Measurements from ENCODE around the gene HMGN1. TPM values are rescaled to one million over a fixed set of nuclear protein-coding genes. Genes with fewer than 3 reads are reported as not detected.

The HMGN1 gene
- total RNA-seq, 1 experiment from 2014 or later: 293 TPM

GRCh38 chr21:39334611-39335010 lies 14.3 kb downstream of the HMGN1 start:
- ChIA-PET POLR2A (no interaction called here), CTCF (no interaction called here)
- in situ Hi-C loops (cut with HindIII; ENCODE audit: low pct_unique_long_range_greater_than_20kb, low sequenced_read_pairs): no loop called here
- Histone ChIP-seq H3K4me1 (ENCODE audit: control insufficient read depth, insufficient read depth, low read length) (no peaks in the 10 kb centered on the region), H3K9me3 (ENCODE audit: control insufficient read depth, insufficient read depth, low read depth, low read length) (no peaks in the 10 kb centered on the region), H3K27ac (ENCODE audit: low read length) (no peak overlapping the region), H3K36me3 (ENCODE audit: control insufficient read depth, insufficient read depth, low read length) (no peaks in the 10 kb centered on the region), H3K4me3 (ENCODE audit: low read depth in 2 of 2, low read length in 2 of 2) (no peak overlapping the region), H3K27me3 (ENCODE audit: control insufficient read depth, insufficient read depth, low read length) (no peaks in the 10 kb centered on the region)
- intact Hi-C loops (cut with micrococcal nuclease; ENCODE audit: unreplicated experiment): no loop called here
- BruUV-seq (replicated peaks): no TSS peak
- DNase-seq (ENCODE audit: low read depth, low spot score): no peak
- ATAC-seq: no peak
- TF ChIP-seq REST (IDR thresholded peaks at IDR 0.05; ENCODE audit: insufficient read depth in 1 of 2, low read depth in 2 of 2, low read length in 1 of 2): no peak
- TF ChIP-seq, protein P1, sequence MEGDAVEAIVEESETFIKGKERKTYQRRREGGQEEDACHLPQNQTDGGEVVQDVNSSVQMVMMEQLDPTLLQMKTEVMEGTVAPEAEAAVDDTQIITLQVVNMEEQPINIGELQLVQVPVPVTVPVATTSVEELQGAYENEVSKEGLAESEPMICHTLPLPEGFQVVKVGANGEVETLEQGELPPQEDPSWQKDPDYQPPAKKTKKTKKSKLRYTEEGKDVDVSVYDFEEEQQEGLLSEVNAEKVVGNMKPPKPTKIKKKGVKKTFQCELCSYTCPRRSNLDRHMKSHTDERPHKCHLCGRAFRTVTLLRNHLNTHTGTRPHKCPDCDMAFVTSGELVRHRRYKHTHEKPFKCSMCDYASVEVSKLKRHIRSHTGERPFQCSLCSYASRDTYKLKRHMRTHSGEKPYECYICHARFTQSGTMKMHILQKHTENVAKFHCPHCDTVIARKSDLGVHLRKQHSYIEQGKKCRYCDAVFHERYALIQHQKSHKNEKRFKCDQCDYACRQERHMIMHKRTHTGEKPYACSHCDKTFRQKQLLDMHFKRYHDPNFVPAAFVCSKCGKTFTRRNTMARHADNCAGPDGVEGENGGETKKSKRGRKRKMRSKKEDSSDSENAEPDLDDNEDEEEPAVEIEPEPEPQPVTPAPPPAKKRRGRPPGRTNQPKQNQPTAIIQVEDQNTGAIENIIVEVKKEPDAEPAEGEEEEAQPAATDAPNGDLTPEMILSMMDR (IDR thresholded peaks at IDR 0.05): no peak
- no peak for TF ChIP-seq SIN3A (IDR thresholded peaks at IDR 0.05; ENCODE audit: borderline replicate concordance, insufficient read depth, low read depth, low read length)
- no peak for TF ChIP-seq TCF7L2 (IDR thresholded peaks at IDR 0.05; ENCODE audit: low read depth, low read length)
- TF ChIP-seq POLR2AphosphoS5 (IDR thresholded peaks at IDR 0.05; ENCODE audit: low read depth, low read length): no peak

DNA sequence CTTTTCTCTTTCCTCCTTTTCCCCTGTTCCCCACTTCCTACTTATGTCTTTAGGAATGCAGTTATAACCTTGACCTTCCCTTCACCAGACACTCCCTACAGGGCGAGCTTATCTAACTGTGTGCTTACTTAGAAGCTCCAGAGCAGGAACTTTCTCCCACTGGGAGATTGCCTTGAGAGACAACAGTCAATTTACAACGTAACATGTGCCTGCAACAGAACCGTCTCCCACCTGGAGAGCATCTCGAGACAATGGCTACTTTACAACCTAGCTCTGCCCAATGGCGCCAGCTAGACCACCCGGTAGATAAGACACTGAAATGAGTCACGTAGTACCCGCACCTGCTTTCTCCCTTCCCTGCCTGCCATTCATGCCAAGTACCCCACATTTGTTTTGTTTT lies 16.7 kb downstream of the HMGN1 start:
- Histone ChIP-seq H3K27me3 (ENCODE audit: control insufficient read depth, insufficient read depth, low read length) (no peaks in the 10 kb centered on the region), H3K4me3 (ENCODE audit: low read depth in 2 of 2, low read length in 2 of 2) (no peak overlapping the region), H3K9me3 (ENCODE audit: control insufficient read depth, insufficient read depth, low read depth, low read length) (no peaks in the 10 kb centered on the region), H3K27ac (ENCODE audit: low read length) (no peak overlapping the region), H3K36me3 (ENCODE audit: control insufficient read depth, insufficient read depth, low read length) (no peaks in the 10 kb centered on the region), H3K4me1 (ENCODE audit: control insufficient read depth, insufficient read depth, low read length) (no peaks in the 10 kb centered on the region)
- ChIA-PET CTCF (no interaction called here), POLR2A (no interaction called here)
- intact Hi-C loops (cut with micrococcal nuclease; ENCODE audit: unreplicated experiment): no loop called here
- no TSS peak for BruUV-seq (replicated peaks)
- TF ChIP-seq, protein P1 (IDR thresholded peaks at IDR 0.05): no peak
- TF ChIP-seq SIN3A (IDR thresholded peaks at IDR 0.05; ENCODE audit: borderline replicate concordance, insufficient read depth, low read depth, low read length) (no peak), POLR2AphosphoS5 (IDR thresholded peaks at IDR 0.05; ENCODE audit: low read depth, low read length) (no peak), REST (IDR thresholded peaks at IDR 0.05; ENCODE audit: insufficient read depth in 1 of 2, low read depth in 2 of 2, low read length in 1 of 2) (no peak), TCF7L2 (IDR thresholded peaks at IDR 0.05; ENCODE audit: low read depth, low read length) (no peak)
- DNase-seq (ENCODE audit: low read depth, low spot score) (no peak), ATAC-seq (no peak)
- in situ Hi-C loops (cut with HindIII; ENCODE audit: low pct_unique_long_range_greater_than_20kb, low sequenced_read_pairs): no loop called here

All from Panc1 (cell line).